ENCODE results near the gene HS3ST3B1.

- TF ChIP-seq, protein P1, sequence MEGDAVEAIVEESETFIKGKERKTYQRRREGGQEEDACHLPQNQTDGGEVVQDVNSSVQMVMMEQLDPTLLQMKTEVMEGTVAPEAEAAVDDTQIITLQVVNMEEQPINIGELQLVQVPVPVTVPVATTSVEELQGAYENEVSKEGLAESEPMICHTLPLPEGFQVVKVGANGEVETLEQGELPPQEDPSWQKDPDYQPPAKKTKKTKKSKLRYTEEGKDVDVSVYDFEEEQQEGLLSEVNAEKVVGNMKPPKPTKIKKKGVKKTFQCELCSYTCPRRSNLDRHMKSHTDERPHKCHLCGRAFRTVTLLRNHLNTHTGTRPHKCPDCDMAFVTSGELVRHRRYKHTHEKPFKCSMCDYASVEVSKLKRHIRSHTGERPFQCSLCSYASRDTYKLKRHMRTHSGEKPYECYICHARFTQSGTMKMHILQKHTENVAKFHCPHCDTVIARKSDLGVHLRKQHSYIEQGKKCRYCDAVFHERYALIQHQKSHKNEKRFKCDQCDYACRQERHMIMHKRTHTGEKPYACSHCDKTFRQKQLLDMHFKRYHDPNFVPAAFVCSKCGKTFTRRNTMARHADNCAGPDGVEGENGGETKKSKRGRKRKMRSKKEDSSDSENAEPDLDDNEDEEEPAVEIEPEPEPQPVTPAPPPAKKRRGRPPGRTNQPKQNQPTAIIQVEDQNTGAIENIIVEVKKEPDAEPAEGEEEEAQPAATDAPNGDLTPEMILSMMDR (conservative IDR thresholded peaks at IDR 0.05; ENCODE audit: low read depth, low read length), result no peak
- TF ChIP-seq EZH2 (IDR thresholded peaks at IDR 0.05; ENCODE audit: low read length, unreplicated experiment) (no peak), EZH2phosphoT487 (IDR thresholded peaks at IDR 0.05; ENCODE audit: borderline replicate concordance, low read length) (no peak)
Observed at GRCh38 chr17:14329900-14330491, 29.1 kb downstream of the HS3ST3B1 start.
